NOMO-1 (cell line): ENCODE measurements around the gene OXER1.

ENCODE experiments used
- DNase-seq, 2 experiments: peaks; one replicate each; lab custom pipeline; 2025; ENCODE audit not compliant: unreplicated experiment in 2 of 2; lab: John Stamatoyannopoulos, UW

OXER1 gene

DNA sequence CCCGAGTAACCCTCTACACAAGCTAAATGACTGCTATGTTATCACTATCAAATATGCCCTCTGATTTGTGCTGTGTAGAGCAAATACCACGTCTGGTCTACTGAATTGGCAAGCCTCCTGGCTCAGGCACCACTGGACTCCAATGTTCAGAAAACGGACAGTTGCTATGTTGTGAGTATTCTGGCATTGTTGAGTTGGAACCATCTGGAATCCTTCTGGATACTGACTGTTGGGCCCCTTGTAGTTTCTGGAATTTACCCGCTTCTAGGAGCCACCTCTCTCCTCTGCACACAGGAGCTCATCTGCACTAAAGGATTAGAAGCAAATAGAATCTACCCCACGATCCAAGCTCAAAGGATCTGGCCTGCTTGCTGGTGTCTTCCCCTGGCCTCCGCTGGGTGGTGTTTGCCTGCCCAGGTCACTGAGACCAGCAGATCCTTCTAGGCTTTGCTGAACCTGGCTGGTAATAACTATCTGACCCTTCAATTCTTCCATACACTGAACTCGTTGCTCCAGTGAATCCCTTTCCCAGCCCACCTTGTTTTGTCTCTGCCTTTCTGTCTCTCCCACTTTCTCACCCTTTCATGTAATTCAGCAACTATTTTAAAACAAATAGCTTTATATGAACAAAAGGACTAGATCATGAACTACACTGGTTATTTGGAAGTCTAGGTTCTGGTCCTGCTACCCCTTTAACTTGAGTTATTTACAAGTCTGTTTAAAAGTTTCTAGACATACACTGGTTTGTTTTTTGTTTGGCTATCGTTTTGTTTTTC is 30.5 kb upstream of the OXER1 start:
- peak; percentile 14 to 34 for DNase-seq

GRCh38 chr2:42793334-42794270 is 29.7 kb upstream of the OXER1 start:
- DNase-seq, result no peak

DNA sequence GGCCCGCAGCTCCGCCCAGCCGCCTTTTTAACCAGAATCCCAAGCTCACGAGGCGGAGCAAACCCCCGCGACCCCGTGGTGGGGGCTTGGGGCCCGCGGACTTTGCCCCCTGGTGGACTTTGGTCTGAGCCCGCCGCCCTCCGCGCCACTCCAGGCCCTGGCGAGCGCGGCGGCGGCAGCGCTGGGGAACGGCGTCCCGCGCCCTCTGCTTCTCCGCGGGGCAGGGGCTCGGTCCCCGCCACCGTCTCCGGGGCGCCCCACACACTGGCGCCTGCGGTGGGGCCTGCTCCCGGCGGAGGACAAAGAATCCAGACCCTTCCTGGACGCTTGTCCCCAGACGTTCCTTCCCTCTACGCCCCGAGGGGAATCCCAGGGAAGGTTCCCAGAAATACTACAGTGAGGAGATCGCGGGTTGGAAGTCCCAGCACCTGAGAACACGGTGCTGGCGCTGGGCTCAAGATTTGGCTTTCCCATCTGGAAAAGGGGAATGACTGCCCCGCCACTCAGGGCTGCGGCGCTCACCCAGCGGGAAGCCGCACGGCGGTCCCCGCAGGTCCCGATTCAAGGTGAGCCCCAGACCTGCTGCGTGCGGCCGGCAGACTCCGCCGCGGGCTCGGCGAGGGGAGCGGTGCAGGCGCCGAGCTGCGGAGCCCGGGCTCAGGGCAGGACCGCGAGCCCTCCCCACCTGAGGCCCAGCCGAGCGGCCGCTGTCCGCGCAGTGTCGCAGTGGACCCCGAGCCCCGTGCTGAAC is 28.8 kb upstream of the OXER1 start, which contains the start of gene HAAO:
TSS of gene HAAO (minus strand) at position 1 of the 751 bp plus-strand sequence. CDS start 47 bp downstream, outside the sequence.
- peak in 1 of 2 experiments; percentile 63 for DNase-seq

DNA sequence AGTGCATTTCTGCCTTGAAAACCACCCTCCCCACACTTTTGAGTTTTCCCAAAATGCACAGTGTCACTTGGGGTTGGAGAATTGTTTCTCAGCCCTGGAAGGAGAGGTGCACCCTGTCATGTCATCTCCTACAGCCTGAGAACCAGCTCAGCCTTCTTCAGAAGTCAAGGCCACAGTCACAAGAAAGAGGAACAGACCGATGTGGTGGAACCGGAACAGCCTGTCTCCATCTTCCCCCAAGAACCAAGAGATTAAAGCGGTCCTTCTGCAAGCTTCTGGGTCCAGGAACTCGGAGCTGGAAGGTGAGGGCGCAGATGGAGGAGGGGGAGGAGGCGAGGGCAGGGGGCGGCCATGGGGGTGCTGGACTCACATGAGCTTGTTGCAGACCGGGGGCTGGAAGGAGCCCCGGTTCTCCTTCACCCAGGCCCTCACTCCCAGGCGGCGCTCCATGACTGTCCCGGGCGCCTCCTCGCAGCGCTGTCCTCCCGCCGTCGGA is 28.2 kb upstream of the OXER1 start:
- DNase-seq, result peak; percentile 63 to 69

DNA sequence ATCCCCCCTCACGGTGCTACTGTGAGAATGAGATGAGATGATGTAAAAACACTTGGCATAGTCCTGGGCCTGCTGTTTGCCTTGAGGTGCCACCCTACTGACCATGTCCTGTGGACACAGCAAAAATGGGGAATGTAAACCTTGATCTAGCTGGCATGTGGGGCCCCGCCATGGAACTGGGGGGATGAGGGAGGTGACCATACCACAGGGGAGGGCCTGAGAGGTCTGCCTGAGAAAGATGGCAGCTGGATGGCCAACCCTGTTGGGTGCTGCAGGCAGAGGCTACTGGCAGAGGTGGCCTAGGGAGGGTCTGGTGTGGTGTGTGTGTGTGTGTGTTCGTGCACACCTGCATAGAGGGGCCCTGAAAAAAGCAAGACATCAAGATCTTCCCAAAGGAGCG is 27.7 kb upstream of the OXER1 start:
- DNase-seq, result no peak

- DNase-seq, result no peak
Measured at GRCh38 chr2:42789751-42790150, 25.8 kb upstream of the OXER1 start.

- DNase-seq, result no peak
Measured at GRCh38 chr2:42788882-42789281, 24.9 kb upstream of the OXER1 start.

DNA sequence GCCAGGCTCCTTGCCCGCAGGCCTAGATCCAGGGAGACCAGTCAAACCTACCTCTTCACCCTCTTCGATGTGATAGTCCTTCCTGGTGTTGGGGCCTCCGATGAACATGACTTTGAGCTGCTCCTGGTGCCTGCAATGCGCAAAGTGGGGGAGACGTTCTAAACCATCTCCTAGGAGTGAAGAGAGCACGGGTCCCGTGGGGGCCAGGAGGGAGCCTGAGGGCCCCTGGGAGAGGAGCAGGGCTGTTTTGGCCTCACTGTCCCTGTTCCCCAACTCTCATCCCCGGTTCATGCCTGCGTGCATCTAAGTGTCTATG is 24.5 kb upstream of the OXER1 start:
- DNase-seq, result no peak

- DNase-seq, result no peak
Measured at GRCh38 chr2:42787788-42788477, 24.0 kb upstream of the OXER1 start.

DNA sequence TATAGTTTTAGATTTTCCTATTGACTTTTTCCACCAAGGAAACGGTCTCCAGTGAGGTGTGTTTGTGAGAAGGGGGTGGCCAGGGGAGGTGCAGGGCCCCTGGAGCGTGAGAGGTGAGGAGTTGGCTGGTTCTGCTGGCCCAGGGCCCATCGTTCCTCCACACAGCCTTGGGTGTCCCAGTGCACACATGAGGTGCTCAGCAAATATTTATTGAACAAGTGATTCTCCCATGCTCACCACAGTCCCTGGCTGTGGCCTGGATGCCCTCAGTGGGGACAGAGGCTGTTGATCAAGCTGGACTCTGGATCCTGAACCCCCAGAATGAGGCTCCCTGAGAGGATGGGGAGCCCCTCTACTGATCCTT is 23.5 kb upstream of the OXER1 start:
- no peak for DNase-seq

- DNase-seq, result no peak
Measured at GRCh38 chr2:42786561-42787345, 22.8 kb upstream of the OXER1 start.

GRCh38 chr2:42784204-42784880 is 20.4 kb upstream of the OXER1 start:
- no peak for DNase-seq

DNA sequence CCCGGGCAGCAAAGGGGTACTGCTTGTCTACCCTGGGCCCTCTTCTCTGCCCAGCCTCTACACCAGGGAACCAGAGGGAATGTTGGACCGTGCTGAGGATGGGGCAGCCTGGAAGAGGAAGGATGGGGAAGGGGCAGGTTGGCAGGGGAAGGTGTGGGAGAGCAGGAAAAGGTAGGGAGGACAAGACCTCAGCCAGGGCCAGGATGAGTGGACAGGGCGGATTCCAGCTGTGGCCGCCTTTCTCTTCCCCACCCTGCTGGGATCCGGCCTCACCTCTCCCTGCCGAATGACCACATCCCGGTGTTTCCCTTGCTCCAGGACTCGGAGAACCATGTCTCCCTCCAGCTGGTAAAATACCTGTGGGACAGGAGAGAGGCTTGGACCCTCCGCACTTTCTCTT is 19.6 kb upstream of the OXER1 start:
- DNase-seq, result no peak

DNA sequence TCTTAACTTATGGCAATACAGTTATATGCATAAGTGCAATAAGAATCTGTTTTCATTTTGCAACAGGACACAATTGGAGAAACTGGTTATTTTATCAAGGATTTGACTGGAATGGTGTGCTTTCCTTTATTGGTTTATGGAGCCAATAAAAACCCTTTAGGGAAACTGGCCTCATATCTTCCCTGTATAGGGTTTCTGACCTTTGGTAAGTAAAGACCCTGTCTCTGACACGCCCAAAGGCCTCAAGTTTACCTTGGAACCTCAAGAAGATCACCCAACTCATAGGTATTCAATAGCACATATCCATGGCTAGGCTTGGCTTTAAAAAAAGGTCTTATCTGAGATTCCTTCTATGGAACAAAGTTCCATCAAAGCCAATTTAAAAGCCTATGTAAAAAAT is 17.2 kb upstream of the OXER1 start:
- DNase-seq, result no peak

DNA sequence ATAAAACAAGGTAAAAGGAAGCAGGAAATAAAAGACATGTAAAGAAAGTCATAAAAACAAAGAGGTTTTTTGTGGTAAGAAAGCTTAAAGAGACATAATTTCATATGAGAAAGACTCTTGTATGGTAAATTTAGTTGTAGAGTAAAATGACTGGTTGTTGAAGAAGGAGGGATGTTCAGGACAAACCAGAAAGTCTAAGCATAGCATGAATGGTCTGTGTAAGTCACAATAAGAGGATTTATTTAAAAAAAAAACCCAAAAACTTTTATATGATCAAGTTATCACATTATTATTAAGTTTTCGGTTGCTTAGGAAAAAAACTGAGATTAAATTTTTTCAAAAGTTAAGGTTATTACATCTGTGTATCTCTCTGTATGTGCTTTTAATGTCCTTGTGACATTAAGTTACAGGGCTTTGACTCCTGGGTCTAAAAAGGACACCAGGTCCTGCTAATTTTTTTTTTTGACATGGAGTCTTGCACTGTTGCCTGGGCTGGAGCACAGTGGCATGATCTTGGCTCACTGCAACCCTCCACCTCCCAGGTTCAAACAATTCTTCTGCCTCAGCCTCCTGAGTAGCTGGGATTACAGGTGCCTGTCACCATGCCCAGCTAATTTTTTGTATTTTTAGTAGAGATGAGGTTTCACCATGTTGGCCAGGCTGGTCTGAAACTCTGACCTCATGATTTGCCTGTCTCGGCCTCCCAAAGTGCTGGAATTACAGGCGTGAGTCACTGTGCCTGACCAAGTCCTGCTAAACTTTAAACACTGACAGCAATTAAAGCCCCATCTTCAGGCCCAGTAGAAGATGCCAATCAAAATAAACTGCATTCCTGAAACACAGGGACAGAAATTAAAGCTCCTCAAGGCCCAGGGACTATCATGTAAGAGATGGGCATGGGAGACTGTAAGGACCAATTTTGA is 14.2 kb upstream of the OXER1 start:
- DNase-seq, result no peak

DNA sequence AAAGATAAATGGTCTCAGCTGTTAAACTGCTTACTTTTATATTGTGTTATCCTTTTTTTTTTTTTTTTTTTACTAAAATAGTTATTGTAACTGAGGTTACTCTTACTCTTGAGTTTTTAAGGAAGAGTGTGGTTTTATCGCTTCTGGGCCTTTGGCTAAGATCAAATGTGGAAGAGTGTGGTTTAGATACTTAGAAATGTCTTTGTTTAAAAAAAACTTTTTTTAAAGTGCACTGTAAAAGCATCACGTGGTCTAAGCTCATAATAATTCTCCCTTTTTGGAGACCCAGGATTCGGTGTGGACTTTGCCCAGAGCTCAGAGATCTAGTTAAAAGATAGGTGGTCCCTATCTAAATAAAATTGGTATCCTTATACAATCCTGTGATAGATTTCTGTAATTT is 11.9 kb upstream of the OXER1 start:
- no peak for DNase-seq

- DNase-seq, result no peak
Measured at GRCh38 chr2:42775186-42775585, 11.3 kb upstream of the OXER1 start.

DNA sequence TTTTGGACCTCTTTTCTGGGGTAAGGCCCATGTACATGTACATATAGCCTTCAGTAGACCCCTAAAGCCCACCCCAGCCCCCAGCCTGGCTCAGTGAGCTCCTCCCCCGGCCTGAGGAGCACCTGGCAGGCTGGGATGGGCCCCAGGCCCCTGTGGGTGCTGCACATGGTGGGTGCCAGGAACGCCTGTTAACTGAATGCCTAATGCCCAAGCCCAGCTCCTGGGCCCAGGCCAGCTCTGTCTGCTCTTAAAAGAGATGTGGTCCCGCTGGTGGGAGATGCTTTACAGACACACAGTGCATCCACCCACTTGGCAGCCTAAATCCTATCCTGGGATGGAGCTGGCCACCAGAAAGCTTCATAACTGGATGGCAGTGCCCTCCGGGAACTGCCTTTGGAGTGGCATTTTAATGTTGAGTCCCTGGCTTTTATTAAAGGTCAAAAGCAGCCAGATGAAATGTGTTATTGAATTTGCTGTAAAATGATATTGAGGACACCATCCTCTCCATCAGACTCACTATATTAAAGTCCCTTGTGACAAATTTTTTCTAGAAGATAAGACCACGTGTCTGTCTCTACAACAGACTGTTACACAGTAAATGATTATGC is 7.7 kb upstream of the OXER1 start:
- DNase-seq, result no peak
